Spleen (tissue), 7 donors: ENCODE measurements around the gene CENPL.

ENCODE experiments used
- CTCF ChIP-seq, 11 experiments: fragments of 200-600 bp in 7 of 11; fragments of 450-650 bp in 4 of 11; sonication (generic) in 4 of 11; IDR thresholded peaks in 8 of 11; conservative IDR thresholded peaks in 3 of 11; 1 replicate in 7 of 11; 2 replicates in 4 of 11; pipeline versions ENCODE4 v1.4.0 to v1.8.0; 2016 to 2021; ENCODE audit warnings: antibody characterized with exemption in 11 of 11, inconsistent platforms in 4 of 11, mild to moderate bottlenecking in 1 of 11
- POLR2A ChIP-seq, 3 donors: fragments of 450-650 bp; IDR thresholded peaks; one replicate each; pipeline ENCODE4 v1.5.1; 2017; ENCODE audit warnings: antibody characterized with exemption in 3 of 3, mild to moderate bottlenecking in 1 of 3
- POLR2AphosphoS5 ChIP-seq, 3 donors: sonication (generic); formaldehyde crosslinking; IDR thresholded peaks; one replicate each; pipeline ENCODE4 v1.5.1; 2017; ENCODE audit warnings: antibody characterized with exemption in 3 of 3
- donor health status: DM: no; HTN: no; CAD: no; lungs with moderate emphysema.
- donor health status: DM: no; HTN: no; CAD: no.
- donor health status: DM: no; HTN: no; CAD: no.

GRCh38 chr1:173779936-173780335 is 44.7 kb downstream of the CENPL start:
- TF ChIP-seq CTCF (IDR thresholded peaks at IDR 0.05 in 8 of 11, conservative IDR thresholded peaks at IDR 0.05 in 3 of 11): no peak
- no peak for TF ChIP-seq POLR2AphosphoS5 (IDR thresholded peaks at IDR 0.05)
- no peak for TF ChIP-seq POLR2A (IDR thresholded peaks at IDR 0.05)
